HEK293 (cell line): ENCODE results near the gene CDH24.
A peak's percentile ranks its signal among the peaks of the same experiment; 100 is the strongest.

ENCODE experiments used
- BCL11A ChIP-seq: fragments of 450-650 bp; formaldehyde crosslinking; IDR thresholded peaks from 2 replicates; pipeline ENCODE4 v1.5.1; 2016; ENCODE audit warnings: low read depth, missing biosample characterization, missing genetic modification characterization
- EGR2 ChIP-seq: fragments of 450-650 bp; formaldehyde crosslinking; IDR thresholded peaks from 2 replicates; pipeline ENCODE4 v1.5.1; 2016; ENCODE audit warnings: low read depth, missing biosample characterization, missing genetic modification characterization
- GFI1B ChIP-seq: fragments of 450-650 bp; formaldehyde crosslinking; IDR thresholded peaks from 2 replicates; pipeline ENCODE4 v1.5.1; 2016; ENCODE audit warnings: missing biosample characterization, missing genetic modification characterization
- GLI2 ChIP-seq: fragments of 450-650 bp; formaldehyde crosslinking; IDR thresholded peaks from 2 replicates; pipeline ENCODE4; 2017; ENCODE audit warnings: missing biosample characterization, missing genetic modification characterization, low read depth, borderline replicate concordance
- GLIS1 ChIP-seq: fragments of 450-650 bp; formaldehyde crosslinking; IDR thresholded peaks from 2 replicates; pipeline ENCODE4 v1.5.1; 2016; ENCODE audit warnings: missing biosample characterization, missing genetic modification characterization
- KLF1 ChIP-seq: fragments of 450-650 bp; formaldehyde crosslinking; IDR thresholded peaks from 2 replicates; pipeline ENCODE4 v1.5.1; 2016; ENCODE audit warnings: missing biosample characterization, missing genetic modification characterization
- KLF10 ChIP-seq: fragments of 450-650 bp; IDR thresholded peaks from 2 replicates; pipeline ENCODE4 v1.5.1; 2018; ENCODE audit warnings: missing biosample characterization, mild to moderate bottlenecking, missing genetic modification characterization
- MYNN ChIP-seq: fragments of 450-650 bp; formaldehyde crosslinking; IDR thresholded peaks from 2 replicates; pipeline ENCODE4 v1.5.1; 2016; ENCODE audit warnings: missing biosample characterization, missing genetic modification characterization, borderline replicate concordance
- ZBTB1 ChIP-seq: fragments of 450-650 bp; formaldehyde crosslinking; IDR thresholded peaks from 2 replicates; pipeline ENCODE4 v1.5.1; 2016; ENCODE audit warnings: missing biosample characterization, missing genetic modification characterization
- ZBTB8A ChIP-seq: fragments of 450-650 bp; formaldehyde crosslinking; IDR thresholded peaks from 2 replicates; pipeline ENCODE4 v1.5.1; 2016; ENCODE audit warnings: missing biosample characterization, missing genetic modification characterization
- ZNF114 ChIP-seq: fragments of 450-650 bp; formaldehyde crosslinking; IDR thresholded peaks from 2 replicates; pipeline ENCODE4 v1.5.0; 2017; ENCODE audit warnings: missing biosample characterization, missing genetic modification characterization
- ZNF132 ChIP-seq: fragments of 450-650 bp; formaldehyde crosslinking; IDR thresholded peaks from 2 replicates; pipeline ENCODE4 v1.5.1; 2017; ENCODE audit warnings: missing biosample characterization, missing genetic modification characterization, borderline replicate concordance
- ZNF155 ChIP-seq: fragments of 450-650 bp; formaldehyde crosslinking; IDR thresholded peaks from 2 replicates; pipeline ENCODE4 v1.5.1; 2016; ENCODE audit warnings: missing biosample characterization, missing genetic modification characterization
- ZNF157 ChIP-seq: fragments of 450-650 bp; formaldehyde crosslinking; IDR thresholded peaks from 2 replicates; pipeline ENCODE4 v1.5.1; 2016; ENCODE audit warnings: missing biosample characterization, missing genetic modification characterization
- ZNF223 ChIP-seq: fragments of 450-650 bp; formaldehyde crosslinking; IDR thresholded peaks from 2 replicates; pipeline ENCODE4 v1.5.1; 2016; ENCODE audit warnings: missing biosample characterization, missing genetic modification characterization
- ZNF324 ChIP-seq: fragments of 450-650 bp; formaldehyde crosslinking; IDR thresholded peaks from 2 replicates; pipeline ENCODE4 v1.5.1; 2016; ENCODE audit warnings: missing biosample characterization, missing genetic modification characterization
- ZNF394 ChIP-seq: fragments of 450-650 bp; formaldehyde crosslinking; IDR thresholded peaks from 2 replicates; pipeline ENCODE4 v1.5.1; 2016; ENCODE audit warnings: missing biosample characterization, missing genetic modification characterization, mild to moderate bottlenecking, moderate library complexity, borderline replicate concordance
- ZNF433 ChIP-seq: fragments of 450-650 bp; formaldehyde crosslinking; IDR thresholded peaks from 2 replicates; pipeline ENCODE4 v1.5.1; 2016; ENCODE audit warnings: missing biosample characterization, missing genetic modification characterization, low read depth
- ZNF514 ChIP-seq: fragments of 450-650 bp; formaldehyde crosslinking; IDR thresholded peaks from 2 replicates; pipeline ENCODE4 v1.5.1; 2016; ENCODE audit warnings: missing biosample characterization, missing genetic modification characterization
- ZNF600 ChIP-seq: fragments of 450-650 bp; formaldehyde crosslinking; IDR thresholded peaks from 2 replicates; pipeline ENCODE4 v1.5.1; 2016; ENCODE audit warnings: missing biosample characterization, missing genetic modification characterization
- ZNF624 ChIP-seq: fragments of 450-650 bp; formaldehyde crosslinking; IDR thresholded peaks from 2 replicates; pipeline ENCODE4 v1.5.1; 2017; ENCODE audit warnings: missing biosample characterization, missing genetic modification characterization
- ZNF792 ChIP-seq: fragments of 450-650 bp; formaldehyde crosslinking; IDR thresholded peaks from 2 replicates; pipeline ENCODE4 v1.5.1; 2016; ENCODE audit warnings: missing biosample characterization, missing genetic modification characterization
- ZNF830 ChIP-seq: fragments of 450-650 bp; IDR thresholded peaks from 2 replicates; pipeline ENCODE4 v1.5.0; 2018; ENCODE audit warnings: missing biosample characterization, missing genetic modification characterization, low read depth, mild to moderate bottlenecking, moderate library complexity
- TF ChIP-seq, protein P1 (sequence below): fragments of 450-650 bp; formaldehyde crosslinking; IDR thresholded peaks from 2 replicates; pipeline ENCODE4 v1.5.1; 2017; ENCODE audit warnings: missing biosample characterization, missing genetic modification characterization
- TF ChIP-seq, protein P2 (sequence below): fragments of 450-650 bp; formaldehyde crosslinking; IDR thresholded peaks from 2 replicates; pipeline ENCODE4; 2016; ENCODE audit warnings: missing biosample characterization, missing genetic modification characterization
- TF ChIP-seq, protein P3 (sequence below): fragments of 450-650 bp; formaldehyde crosslinking; conservative IDR thresholded peaks from 2 replicates; pipeline ENCODE4 v1.5.1; 2016; ENCODE audit warnings: low read depth, missing biosample characterization, missing genetic modification characterization
- TF ChIP-seq, protein P4 (sequence below): fragments of 450-650 bp; formaldehyde crosslinking; IDR thresholded peaks from 2 replicates; pipeline ENCODE4 v1.5.1; 2017; ENCODE audit warnings: missing biosample characterization, missing genetic modification characterization
- TF ChIP-seq, protein P5 (sequence below): fragments of 450-650 bp; formaldehyde crosslinking; IDR thresholded peaks from 2 replicates; pipeline ENCODE4 v1.5.1; 2016; ENCODE audit warnings: missing biosample characterization, missing genetic modification characterization
- TF ChIP-seq, protein P6 (sequence below): fragments of 450-650 bp; formaldehyde crosslinking; IDR thresholded peaks from 2 replicates; pipeline ENCODE4 v1.5.1; 2016; ENCODE audit warnings: missing biosample characterization, missing genetic modification characterization
- TF ChIP-seq, protein P7 (sequence below): fragments of 450-650 bp; formaldehyde crosslinking; IDR thresholded peaks from 2 replicates; pipeline ENCODE4 v1.5.1; 2017; ENCODE audit warnings: missing biosample characterization, missing genetic modification characterization

Gene CDH24

DNA sequence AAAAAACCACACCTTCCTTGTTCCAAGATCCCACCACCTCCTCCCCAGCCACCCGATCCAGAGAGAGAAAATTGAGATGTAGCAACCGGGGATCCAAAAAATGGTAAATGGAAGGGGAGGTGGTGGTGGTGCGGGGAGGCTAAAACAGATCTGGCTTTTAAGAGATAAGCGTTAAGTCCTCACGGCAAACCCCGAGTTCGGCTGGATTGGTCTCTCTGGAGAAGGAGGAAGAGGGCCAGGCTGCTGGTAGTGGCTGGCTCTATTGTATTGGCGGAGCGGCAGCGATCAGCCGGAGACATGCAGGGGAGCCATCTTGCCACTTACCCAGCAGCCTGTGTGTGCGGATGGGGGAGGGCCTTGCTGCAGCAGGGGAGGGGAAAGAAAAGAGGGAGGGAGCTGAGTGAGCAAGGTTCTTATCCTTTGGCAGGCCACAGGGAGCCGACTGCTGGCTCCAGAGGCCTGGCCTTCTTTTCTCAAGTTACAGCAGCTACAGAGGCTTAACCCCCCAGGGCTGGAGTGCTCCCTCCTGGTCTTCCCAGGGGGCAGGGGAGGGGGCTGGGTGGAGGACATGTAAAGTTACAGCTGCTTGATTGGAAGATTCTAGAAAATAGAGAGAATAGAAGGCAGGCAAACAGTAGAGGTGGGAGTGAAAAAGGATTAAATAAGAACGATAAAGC, 14.1 kb upstream of the CDH24 start (continued):
- TF ChIP-seq, protein P1, sequence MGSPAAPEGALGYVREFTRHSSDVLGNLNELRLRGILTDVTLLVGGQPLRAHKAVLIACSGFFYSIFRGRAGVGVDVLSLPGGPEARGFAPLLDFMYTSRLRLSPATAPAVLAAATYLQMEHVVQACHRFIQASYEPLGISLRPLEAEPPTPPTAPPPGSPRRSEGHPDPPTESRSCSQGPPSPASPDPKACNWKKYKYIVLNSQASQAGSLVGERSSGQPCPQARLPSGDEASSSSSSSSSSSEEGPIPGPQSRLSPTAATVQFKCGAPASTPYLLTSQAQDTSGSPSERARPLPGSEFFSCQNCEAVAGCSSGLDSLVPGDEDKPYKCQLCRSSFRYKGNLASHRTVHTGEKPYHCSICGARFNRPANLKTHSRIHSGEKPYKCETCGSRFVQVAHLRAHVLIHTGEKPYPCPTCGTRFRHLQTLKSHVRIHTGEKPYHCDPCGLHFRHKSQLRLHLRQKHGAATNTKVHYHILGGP (tag by site-specific recombination) = no peak
- TF ChIP-seq ZNF114 (no peak), ZNF223 (no peak), ZNF624 (tag by site-specific recombination) (no peak), ZNF600 (tag by site-specific recombination) (no peak), ZNF324 (tag by site-specific recombination) (peak; percentile 25; the same call in 1 of the 2 replicates), ZBTB8A (tag by site-specific recombination) (no peak), GFI1B (tag by site-specific recombination) (no peak), EGR2 (no peak), ZNF514 (tag by site-specific recombination) (no peak), ZNF157 (tag by site-specific recombination) (no peak), KLF10 (tag by site-specific recombination) (peak; percentile 45; the same call in 1 of the 2 replicates), ZNF155 (tag by site-specific recombination) (no peak), GLIS1 (tag by site-specific recombination) (peak; percentile 100), ZNF394 (tag by site-specific recombination) (no peak), BCL11A (tag by site-specific recombination) (no peak), ZNF830 (tag by site-specific recombination) (no peak), ZNF433 (tag by site-specific recombination) (no peak), GLI2 (tag by site-specific recombination) (no peak), ZBTB1 (no peak), KLF1 (tag by site-specific recombination) (peak; percentile 67; the same call in 1 of the 2 replicates), ZNF792 (tag by site-specific recombination) (no peak), ZNF132 (tag by site-specific recombination) (no peak), MYNN (tag by site-specific recombination) (no peak)
- TF ChIP-seq, protein P2, sequence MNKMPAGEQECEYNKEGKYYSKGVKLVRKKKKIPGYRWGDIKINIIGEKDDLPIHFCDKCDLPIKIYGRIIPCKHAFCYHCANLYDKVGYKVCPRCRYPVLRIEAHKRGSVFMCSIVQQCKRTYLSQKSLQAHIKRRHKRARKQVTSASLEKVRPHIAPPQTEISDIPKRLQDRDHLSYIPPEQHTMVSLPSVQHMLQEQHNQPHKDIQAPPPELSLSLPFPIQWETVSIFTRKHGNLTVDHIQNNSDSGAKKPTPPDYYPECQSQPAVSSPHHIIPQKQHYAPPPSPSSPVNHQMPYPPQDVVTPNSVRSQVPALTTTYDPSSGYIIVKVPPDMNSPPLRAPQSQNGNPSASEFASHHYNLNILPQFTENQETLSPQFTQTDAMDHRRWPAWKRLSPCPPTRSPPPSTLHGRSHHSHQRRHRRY (tag by site-specific recombination) = no peak
- TF ChIP-seq, protein P3, sequence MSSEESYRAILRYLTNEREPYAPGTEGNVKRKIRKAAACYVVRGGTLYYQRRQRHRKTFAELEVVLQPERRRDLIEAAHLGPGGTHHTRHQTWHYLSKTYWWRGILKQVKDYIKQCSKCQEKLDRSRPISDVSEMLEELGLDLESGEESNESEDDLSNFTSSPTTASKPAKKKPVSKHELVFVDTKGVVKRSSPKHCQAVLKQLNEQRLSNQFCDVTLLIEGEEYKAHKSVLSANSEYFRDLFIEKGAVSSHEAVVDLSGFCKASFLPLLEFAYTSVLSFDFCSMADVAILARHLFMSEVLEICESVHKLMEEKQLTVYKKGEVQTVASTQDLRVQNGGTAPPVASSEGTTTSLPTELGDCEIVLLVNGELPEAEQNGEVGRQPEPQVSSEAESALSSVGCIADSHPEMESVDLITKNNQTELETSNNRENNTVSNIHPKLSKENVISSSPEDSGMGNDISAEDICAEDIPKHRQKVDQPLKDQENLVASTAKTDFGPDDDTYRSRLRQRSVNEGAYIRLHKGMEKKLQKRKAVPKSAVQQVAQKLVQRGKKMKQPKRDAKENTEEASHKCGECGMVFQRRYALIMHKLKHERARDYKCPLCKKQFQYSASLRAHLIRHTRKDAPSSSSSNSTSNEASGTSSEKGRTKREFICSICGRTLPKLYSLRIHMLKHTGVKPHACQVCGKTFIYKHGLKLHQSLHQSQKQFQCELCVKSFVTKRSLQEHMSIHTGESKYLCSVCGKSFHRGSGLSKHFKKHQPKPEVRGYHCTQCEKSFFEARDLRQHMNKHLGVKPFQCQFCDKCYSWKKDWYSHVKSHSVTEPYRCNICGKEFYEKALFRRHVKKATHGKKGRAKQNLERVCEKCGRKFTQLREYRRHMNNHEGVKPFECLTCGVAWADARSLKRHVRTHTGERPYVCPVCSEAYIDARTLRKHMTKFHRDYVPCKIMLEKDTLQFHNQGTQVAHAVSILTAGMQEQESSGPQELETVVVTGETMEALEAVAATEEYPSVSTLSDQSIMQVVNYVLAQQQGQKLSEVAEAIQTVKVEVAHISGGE (tag by site-specific recombination) = no peak
- TF ChIP-seq, protein P4, sequence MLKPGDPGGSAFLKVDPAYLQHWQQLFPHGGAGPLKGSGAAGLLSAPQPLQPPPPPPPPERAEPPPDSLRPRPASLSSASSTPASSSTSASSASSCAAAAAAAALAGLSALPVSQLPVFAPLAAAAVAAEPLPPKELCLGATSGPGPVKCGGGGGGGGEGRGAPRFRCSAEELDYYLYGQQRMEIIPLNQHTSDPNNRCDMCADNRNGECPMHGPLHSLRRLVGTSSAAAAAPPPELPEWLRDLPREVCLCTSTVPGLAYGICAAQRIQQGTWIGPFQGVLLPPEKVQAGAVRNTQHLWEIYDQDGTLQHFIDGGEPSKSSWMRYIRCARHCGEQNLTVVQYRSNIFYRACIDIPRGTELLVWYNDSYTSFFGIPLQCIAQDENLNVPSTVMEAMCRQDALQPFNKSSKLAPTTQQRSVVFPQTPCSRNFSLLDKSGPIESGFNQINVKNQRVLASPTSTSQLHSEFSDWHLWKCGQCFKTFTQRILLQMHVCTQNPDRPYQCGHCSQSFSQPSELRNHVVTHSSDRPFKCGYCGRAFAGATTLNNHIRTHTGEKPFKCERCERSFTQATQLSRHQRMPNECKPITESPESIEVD = no peak
- TF ChIP-seq, protein P5, sequence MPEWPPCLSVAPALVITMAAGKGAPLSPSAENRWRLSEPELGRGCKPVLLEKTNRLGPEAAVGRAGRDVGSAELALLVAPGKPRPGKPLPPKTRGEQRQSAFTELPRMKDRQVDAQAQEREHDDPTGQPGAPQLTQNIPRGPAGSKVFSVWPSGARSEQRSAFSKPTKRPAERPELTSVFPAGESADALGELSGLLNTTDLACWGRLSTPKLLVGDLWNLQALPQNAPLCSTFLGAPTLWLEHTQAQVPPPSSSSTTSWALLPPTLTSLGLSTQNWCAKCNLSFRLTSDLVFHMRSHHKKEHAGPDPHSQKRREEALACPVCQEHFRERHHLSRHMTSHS (tag by site-specific recombination) = no peak
- TF ChIP-seq, protein P6, sequence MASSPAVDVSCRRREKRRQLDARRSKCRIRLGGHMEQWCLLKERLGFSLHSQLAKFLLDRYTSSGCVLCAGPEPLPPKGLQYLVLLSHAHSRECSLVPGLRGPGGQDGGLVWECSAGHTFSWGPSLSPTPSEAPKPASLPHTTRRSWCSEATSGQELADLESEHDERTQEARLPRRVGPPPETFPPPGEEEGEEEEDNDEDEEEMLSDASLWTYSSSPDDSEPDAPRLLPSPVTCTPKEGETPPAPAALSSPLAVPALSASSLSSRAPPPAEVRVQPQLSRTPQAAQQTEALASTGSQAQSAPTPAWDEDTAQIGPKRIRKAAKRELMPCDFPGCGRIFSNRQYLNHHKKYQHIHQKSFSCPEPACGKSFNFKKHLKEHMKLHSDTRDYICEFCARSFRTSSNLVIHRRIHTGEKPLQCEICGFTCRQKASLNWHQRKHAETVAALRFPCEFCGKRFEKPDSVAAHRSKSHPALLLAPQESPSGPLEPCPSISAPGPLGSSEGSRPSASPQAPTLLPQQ (tag by site-specific recombination) = peak; percentile 38; the same call in 1 of the 2 replicates
- TF ChIP-seq, protein P7, sequence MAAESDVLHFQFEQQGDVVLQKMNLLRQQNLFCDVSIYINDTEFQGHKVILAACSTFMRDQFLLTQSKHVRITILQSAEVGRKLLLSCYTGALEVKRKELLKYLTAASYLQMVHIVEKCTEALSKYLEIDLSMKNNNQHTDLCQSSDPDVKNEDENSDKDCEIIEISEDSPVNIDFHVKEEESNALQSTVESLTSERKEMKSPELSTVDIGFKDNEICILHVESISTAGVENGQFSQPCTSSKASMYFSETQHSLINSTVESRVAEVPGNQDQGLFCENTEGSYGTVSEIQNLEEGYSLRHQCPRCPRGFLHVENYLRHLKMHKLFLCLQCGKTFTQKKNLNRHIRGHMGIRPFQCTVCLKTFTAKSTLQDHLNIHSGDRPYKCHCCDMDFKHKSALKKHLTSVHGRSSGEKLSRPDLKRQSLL (tag by site-specific recombination) = peak; percentile 54; the same call in 1 of the 2 replicates
